Measurements from ENCODE around the gene NBEAL2.

NBEAL2 gene

DNA sequence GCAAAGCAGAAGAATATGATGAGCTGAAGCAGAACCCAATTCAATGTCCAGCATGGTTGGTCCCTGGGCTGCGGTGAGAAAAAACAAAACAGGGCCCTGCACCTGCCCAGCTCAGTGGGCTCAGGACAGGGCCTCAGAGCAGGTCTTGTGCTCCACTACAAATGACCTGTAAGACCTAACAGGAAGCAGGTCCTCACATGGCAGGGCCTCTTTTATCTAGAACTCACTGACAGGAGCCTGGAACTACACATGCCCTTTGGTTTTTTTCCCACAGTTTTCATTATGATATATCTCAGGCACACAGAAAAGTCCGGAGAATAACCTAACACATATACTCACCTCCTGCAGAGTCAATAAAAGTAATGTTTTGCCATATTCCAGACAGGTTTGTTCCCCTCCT is 41.3 kb upstream of the NBEAL2 start:
- no peak for DNase-seq (ENCODE audit: low read depth)
- H3K4me3 ChIP-seq (ENCODE audit: low read depth, low read length), result no peak overlapping the region
- TF ChIP-seq, protein P1, sequence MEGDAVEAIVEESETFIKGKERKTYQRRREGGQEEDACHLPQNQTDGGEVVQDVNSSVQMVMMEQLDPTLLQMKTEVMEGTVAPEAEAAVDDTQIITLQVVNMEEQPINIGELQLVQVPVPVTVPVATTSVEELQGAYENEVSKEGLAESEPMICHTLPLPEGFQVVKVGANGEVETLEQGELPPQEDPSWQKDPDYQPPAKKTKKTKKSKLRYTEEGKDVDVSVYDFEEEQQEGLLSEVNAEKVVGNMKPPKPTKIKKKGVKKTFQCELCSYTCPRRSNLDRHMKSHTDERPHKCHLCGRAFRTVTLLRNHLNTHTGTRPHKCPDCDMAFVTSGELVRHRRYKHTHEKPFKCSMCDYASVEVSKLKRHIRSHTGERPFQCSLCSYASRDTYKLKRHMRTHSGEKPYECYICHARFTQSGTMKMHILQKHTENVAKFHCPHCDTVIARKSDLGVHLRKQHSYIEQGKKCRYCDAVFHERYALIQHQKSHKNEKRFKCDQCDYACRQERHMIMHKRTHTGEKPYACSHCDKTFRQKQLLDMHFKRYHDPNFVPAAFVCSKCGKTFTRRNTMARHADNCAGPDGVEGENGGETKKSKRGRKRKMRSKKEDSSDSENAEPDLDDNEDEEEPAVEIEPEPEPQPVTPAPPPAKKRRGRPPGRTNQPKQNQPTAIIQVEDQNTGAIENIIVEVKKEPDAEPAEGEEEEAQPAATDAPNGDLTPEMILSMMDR (IDR thresholded peaks at IDR 0.05; ENCODE audit: control insufficient read depth, extremely low read depth, insufficient read depth), result no peak

GRCh38 chr3:46939578-46940445 is 39.7 kb upstream of the NBEAL2 start:
- no peak overlapping the region for H3K4me3 ChIP-seq (ENCODE audit: low read depth, low read length)
- TF ChIP-seq, protein P1 (IDR thresholded peaks at IDR 0.05; ENCODE audit: control insufficient read depth, extremely low read depth, insufficient read depth), result no peak
- no peak for DNase-seq (ENCODE audit: low read depth)

DNA sequence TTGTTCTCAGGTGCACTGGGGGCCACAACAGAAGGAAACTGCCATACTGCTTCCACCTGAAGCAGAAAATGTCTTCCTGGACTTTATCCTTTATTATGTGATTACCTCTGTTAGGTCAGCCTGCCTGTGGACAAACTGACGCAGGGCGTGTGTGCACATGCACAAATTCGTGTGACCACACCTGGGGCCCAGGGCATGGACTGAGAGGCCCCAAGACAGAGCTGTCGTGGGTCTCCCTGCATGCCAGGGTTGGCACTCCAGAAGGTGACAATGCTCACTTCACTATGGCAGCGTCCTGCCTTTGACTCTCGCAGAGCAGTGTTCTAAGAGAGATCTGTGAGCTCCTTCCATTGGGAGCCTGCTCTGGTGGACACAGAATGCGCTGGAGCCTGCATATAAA is 37.4 kb upstream of the NBEAL2 start:
- TF ChIP-seq, protein P1 (IDR thresholded peaks at IDR 0.05; ENCODE audit: control insufficient read depth, extremely low read depth, insufficient read depth), result no peak
- no peak overlapping the region for H3K4me3 ChIP-seq (ENCODE audit: low read depth, low read length)
- no peak for DNase-seq (ENCODE audit: low read depth)

GRCh38 chr3:46942481-46943236 is 36.8 kb upstream of the NBEAL2 start:
- H3K4me3 ChIP-seq (ENCODE audit: low read depth, low read length), result no peak overlapping the region

GRCh38 chr3:46943237-46944187 is 36.0 kb upstream of the NBEAL2 start:
- TF ChIP-seq, protein P1 (IDR thresholded peaks at IDR 0.05; ENCODE audit: control insufficient read depth, extremely low read depth, insufficient read depth), result no peak
- DNase-seq (ENCODE audit: low read depth), result no peak
- no peak overlapping the region for H3K4me3 ChIP-seq (ENCODE audit: low read depth, low read length)

More at GRCh38 chr3:46942481-46943236, 36.8 kb upstream of the NBEAL2 start:
- no peak for DNase-seq (ENCODE audit: low read depth)
- TF ChIP-seq, protein P1 (IDR thresholded peaks at IDR 0.05; ENCODE audit: control insufficient read depth, extremely low read depth, insufficient read depth), result no peak

DNA sequence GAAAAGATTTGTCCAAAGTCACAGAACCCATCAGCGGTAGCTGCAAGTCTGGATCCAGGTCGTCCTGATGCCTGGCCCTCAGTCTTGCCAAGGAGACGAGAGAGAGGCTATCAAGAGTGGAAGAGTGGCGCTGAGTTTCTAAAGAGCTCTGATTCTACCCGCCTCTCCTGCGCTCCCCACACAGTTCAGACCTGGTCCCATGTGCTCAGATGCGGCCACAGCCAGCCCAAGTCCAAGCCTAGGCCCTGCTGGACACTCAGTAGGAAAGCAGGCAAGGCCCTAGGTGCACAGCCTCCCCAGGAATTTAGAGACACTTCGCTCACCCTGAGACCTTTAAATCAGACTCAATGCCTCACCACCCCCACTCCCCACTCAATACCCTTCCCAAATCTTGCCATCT is 35.3 kb upstream of the NBEAL2 start:
- DNase-seq (ENCODE audit: low read depth), result no peak
- TF ChIP-seq, protein P1 (IDR thresholded peaks at IDR 0.05; ENCODE audit: control insufficient read depth, extremely low read depth, insufficient read depth), result no peak
- H3K4me3 ChIP-seq (ENCODE audit: low read depth, low read length), result no peak overlapping the region

All from LNCaP clone FGC (cell line).